Activated naive CD4-positive, alpha-beta T cell treated with anti-CD3 and anti-CD28 coated beads for 36 hours (primary cell): ENCODE data around the gene FAAH. TPM values are rescaled to one million over a fixed set of nuclear protein-coding genes. Genes with fewer than 3 reads are reported as not detected.

Experiments
- CTCF ChIA-PET: fragments of 350-600 bp; sonication (Branson Sonifier 250); formaldehyde crosslinking; loops from one replicate; lab custom pipeline; 2021; ENCODE audit warnings: antibody characterized with exemption; lab: Charles Lee
- DNase-seq: peaks from one replicate; pipeline ENCODE4 v3.0.0-alpha.2; 2020
- H3K27ac Mint-ChIP-seq: one replicate; pipeline ENCODE4 v1.8.0; 2021; ENCODE audit warnings: mild to moderate bottlenecking, mixed read lengths
- H3K27me3 Mint-ChIP-seq: one replicate; pipeline ENCODE4 v1.8.0; 2021; ENCODE audit warnings: low read depth, mixed read lengths
- H3K36me3 Mint-ChIP-seq: one replicate; pipeline ENCODE4 v1.8.0; 2021; ENCODE audit warnings: low read depth, mixed read lengths
- H3K4me1 Mint-ChIP-seq: one replicate; pipeline ENCODE4 v1.8.0; 2021; ENCODE audit warnings: low read depth, mixed read lengths
- H3K4me3 Mint-ChIP-seq: one replicate; pipeline ENCODE4 v1.8.0; 2021; ENCODE audit warnings: mild to moderate bottlenecking, moderate library complexity, mixed read lengths
- H3K9me3 Mint-ChIP-seq: one replicate; pipeline ENCODE4 v1.8.0; 2021; ENCODE audit warnings: mixed read lengths
- intact Hi-C: fragments of 100-400 bp; cut with micrococcal nuclease; formaldehyde crosslinking; loops from one replicate; pipeline ENCODE4 v1.15.1; 2023
- total RNA-seq, 2 experiments: library from RNA; stranded (reverse); gene quantifications; one replicate each; pipeline ENCODE4 v1.2.3, GENCODE V29; 2021

The FAAH gene
- total RNA-seq, 2 experiments from 2014 or later = 3.8 to 4.8 TPM

GRCh38 chr1:46446646-46447498 is 52.8 kb downstream of the FAAH start:
- Mint-ChIP-seq H3K27me3 (peaks cover 47% of the 10 kb centered on the region), H3K4me1 (peaks cover 27% of the 10 kb centered on the region), H3K4me3 (no peak overlapping the region), H3K36me3 (no peaks in the 10 kb centered on the region), H3K9me3 (no peaks in the 10 kb centered on the region), H3K27ac (no peak overlapping the region)
- intact Hi-C loops = loop anchor here (1.0 kb wide), 4 partner anchors 30 to 278 kb away; no protein-coding TSS in a partner anchor
- peak; percentile 91 for DNase-seq
- CTCF ChIA-PET = interaction anchor here (0.7 to 8.9 kb wide), 22 partner anchors 8 to 282 kb away, joined by 3 to 128 read pairs (median 4); partner anchors contain the start of gene ATPAF1

- Mint-ChIP-seq H3K27me3 (peaks cover 53% of the 10 kb centered on the region), H3K4me1 (peaks cover 22% of the 10 kb centered on the region), H3K27ac (no peak overlapping the region), H3K9me3 (no peaks in the 10 kb centered on the region), H3K4me3 (no peak overlapping the region), H3K36me3 (no peaks in the 10 kb centered on the region)
- CTCF ChIA-PET = interaction anchor here (0.5 to 8.9 kb wide), 22 partner anchors 9 to 281 kb away, joined by 3 to 128 read pairs (median 4); partner anchors contain the start of gene ATPAF1
- intact Hi-C loops = loop anchor here (1.0 kb wide), 4 partner anchors 30 to 278 kb away; no protein-coding TSS in a partner anchor
- no peak for DNase-seq
Measured at GRCh38 chr1:46447499-46448108, 53.5 kb downstream of the FAAH start.

GRCh38 chr1:46448109-46448911 is 54.2 kb downstream of the FAAH start:
- CTCF ChIA-PET = interaction anchor here (0.5 to 8.9 kb wide), 9 partner anchors 9 to 276 kb away, joined by 3 to 128 read pairs (median 5); no protein-coding TSS in a partner anchor
- H3K36me3 Mint-ChIP-seq = no peaks in the 10 kb centered on the region
- no peak for DNase-seq
- intact Hi-C loops = no loop called here
- peaks cover 58% of the 10 kb centered on the region for H3K27me3 Mint-ChIP-seq
- no peak overlapping the region for H3K27ac Mint-ChIP-seq
- H3K4me3 Mint-ChIP-seq = no peak overlapping the region
- peaks cover 18% of the 10 kb centered on the region for H3K4me1 Mint-ChIP-seq
- H3K9me3 Mint-ChIP-seq = no peaks in the 10 kb centered on the region

- no peaks in the 10 kb centered on the region for H3K9me3 Mint-ChIP-seq
- H3K27me3 Mint-ChIP-seq = peaks cover 60% of the 10 kb centered on the region
- CTCF ChIA-PET = interaction anchor here (0.7 to 8.9 kb wide), 4 partner anchors 8 to 122 kb away, joined by 3 to 128 read pairs (median 3); a partner anchor contains a TSS
- H3K4me1 Mint-ChIP-seq = peaks cover 17% of the 10 kb centered on the region
- H3K4me3 Mint-ChIP-seq = no peak overlapping the region
- no peak for DNase-seq
- no peak overlapping the region for H3K27ac Mint-ChIP-seq
- no peaks in the 10 kb centered on the region for H3K36me3 Mint-ChIP-seq
- intact Hi-C loops = no loop called here
Measured at GRCh38 chr1:46449223-46450159, 55.4 kb downstream of the FAAH start.

- H3K4me1 Mint-ChIP-seq = peaks cover 17% of the 10 kb centered on the region
- H3K9me3 Mint-ChIP-seq = no peaks in the 10 kb centered on the region
- H3K27me3 Mint-ChIP-seq = peaks cover 61% of the 10 kb centered on the region
- CTCF ChIA-PET = interaction anchor here (0.6 to 8.9 kb wide), 3 partner anchors 78 to 94 kb away, joined by 3 to 128 read pairs (median 5); a partner anchor contains a TSS
- no peak overlapping the region for H3K4me3 Mint-ChIP-seq
- no peaks in the 10 kb centered on the region for H3K36me3 Mint-ChIP-seq
- no peak overlapping the region for H3K27ac Mint-ChIP-seq
- no peak for DNase-seq
- intact Hi-C loops = no loop called here
Measured at GRCh38 chr1:46450160-46450517, 56.0 kb downstream of the FAAH start.

- H3K27me3 Mint-ChIP-seq = peaks cover 52% of the 10 kb centered on the region
Measured at GRCh38 chr1:46451948-46452930, 58.1 kb downstream of the FAAH start.

GRCh38 chr1:46452931-46453325 is 58.8 kb downstream of the FAAH start:
- DNase-seq = no peak
- no peaks in the 10 kb centered on the region for H3K36me3 Mint-ChIP-seq
- H3K9me3 Mint-ChIP-seq = no peaks in the 10 kb centered on the region
- CTCF ChIA-PET = interaction anchor here (0.9 kb wide), 1 partner anchor 14 kb away, joined by 3 read pairs; no protein-coding TSS in a partner anchor
- intact Hi-C loops = no loop called here
- no peak overlapping the region for H3K4me3 Mint-ChIP-seq
- peaks cover 7% of the 10 kb centered on the region for H3K4me1 Mint-ChIP-seq
- peaks cover 45% of the 10 kb centered on the region for H3K27me3 Mint-ChIP-seq
- H3K27ac Mint-ChIP-seq = no peak overlapping the region

More at GRCh38 chr1:46451948-46452930, 58.1 kb downstream of the FAAH start:
- CTCF ChIA-PET = interaction anchor here (0.9 to 8.9 kb wide), 2 partner anchors 13 to 76 kb away, joined by 3 to 128 read pairs; no protein-coding TSS in a partner anchor
- Mint-ChIP-seq H3K27ac (no peak overlapping the region), H3K4me1 (peaks cover 12% of the 10 kb centered on the region), H3K9me3 (no peaks in the 10 kb centered on the region), H3K36me3 (no peaks in the 10 kb centered on the region), H3K4me3 (no peak overlapping the region)
- intact Hi-C loops = no loop called here
- DNase-seq = no peak

GRCh38 chr1:46453449-46453848 is 59.3 kb downstream of the FAAH start:
- H3K27me3 Mint-ChIP-seq = peaks cover 41% of the 10 kb centered on the region
- no peaks in the 10 kb centered on the region for H3K9me3 Mint-ChIP-seq
- H3K27ac Mint-ChIP-seq = no peak overlapping the region
- DNase-seq = no peak
- peaks cover 4% of the 10 kb centered on the region for H3K4me1 Mint-ChIP-seq
- no peak overlapping the region for H3K4me3 Mint-ChIP-seq
- intact Hi-C loops = no loop called here
- H3K36me3 Mint-ChIP-seq = no peaks in the 10 kb centered on the region
- CTCF ChIA-PET = interaction anchor here (1.1 kb wide), 1 partner anchor 11 kb away, joined by 3 read pairs; no protein-coding TSS in a partner anchor

- intact Hi-C loops = no loop called here
- H3K4me3 Mint-ChIP-seq = no peak overlapping the region
- H3K36me3 Mint-ChIP-seq = no peaks in the 10 kb centered on the region
- no peaks in the 10 kb centered on the region for H3K4me1 Mint-ChIP-seq
- H3K27me3 Mint-ChIP-seq = peaks cover 33% of the 10 kb centered on the region
- DNase-seq = no peak
- H3K27ac Mint-ChIP-seq = no peak overlapping the region
- H3K9me3 Mint-ChIP-seq = no peaks in the 10 kb centered on the region
- CTCF ChIA-PET = no interaction called here
Measured at GRCh38 chr1:46455951-46456350, 61.8 kb downstream of the FAAH start.

- no peak overlapping the region for H3K27ac Mint-ChIP-seq
- CTCF ChIA-PET = no interaction called here
- H3K4me1 Mint-ChIP-seq = no peaks in the 10 kb centered on the region
- peaks cover 28% of the 10 kb centered on the region for H3K27me3 Mint-ChIP-seq
- H3K9me3 Mint-ChIP-seq = no peaks in the 10 kb centered on the region
- H3K36me3 Mint-ChIP-seq = no peaks in the 10 kb centered on the region
- no peak for DNase-seq
- intact Hi-C loops = no loop called here
- no peak overlapping the region for H3K4me3 Mint-ChIP-seq
Measured at GRCh38 chr1:46456411-46456963, 62.4 kb downstream of the FAAH start.
